Endothelial cell of umbilical vein (primary cell): ENCODE measurements around the gene ARHGEF28. TPM values are rescaled to one million over a fixed set of nuclear protein-coding genes. Genes with fewer than 3 reads are reported as not detected.

Experiments
- BruUV-seq: library from RNA; stranded (reverse); fragments of 400-500 nt; replicated peaks from 2 replicates; lab custom pipeline; 2021; lab: Mats Ljungman, UMichigan
- CTCF ChIA-PET: fragments of 300-600, 350-600 bp; sonication (Branson Sonifier 250); formaldehyde crosslinking; loops from one replicate; lab custom pipeline; 2021; ENCODE audit warnings: antibody characterized with exemption, inconsistent platforms; lab: Charles Lee
- POLR2A ChIA-PET: fragments of 300-600, 350-600 bp; sonication (Branson Sonifier 250); formaldehyde crosslinking; loops from one replicate; lab custom pipeline; 2021; ENCODE audit warnings: antibody characterized with exemption, inconsistent platforms; lab: Charles Lee
- DNase-seq: peaks from one replicate; pipeline ENCODE4 v3.0.0-alpha.2; 2011; ENCODE audit warnings: low read depth, low spot score
- FAIRE-seq: peaks from 2 replicates; lab custom pipeline; 2011; peaks lifted over from hg19 to GRCh38; lab: Jason Lieb, UNC
- H2AFZ ChIP-seq: 2 replicates; pipeline ENCODE4 v1.6.0; 2012; ENCODE audit warnings: low read depth, low read length, control low read depth, inconsistent platforms
- H3K27ac ChIP-seq: 2 replicates; pipeline ENCODE4 v1.5.1; 2011; ENCODE audit warnings: low read depth, mild to moderate bottlenecking, control low read depth, low read length, moderate library complexity; ENCODE audit not compliant: insufficient read depth
- H3K27me3 ChIP-seq, 2 experiments: 2 replicates each; pipeline versions ENCODE4 v1.6.0 to v1.6.1; 2011; ENCODE audit warnings: low read length in 2 of 2, mixed read lengths in 1 of 2; ENCODE audit not compliant: control insufficient read depth in 2 of 2, insufficient read depth in 2 of 2
- H3K36me3 ChIP-seq, 2 experiments: 2 replicates in 1 of 2; 3 replicates in 1 of 2; pipeline ENCODE4 v1.5.1; 2011; ENCODE audit warnings: low read length in 2 of 2, mild to moderate bottlenecking in 1 of 2, moderate library complexity in 1 of 2; ENCODE audit not compliant: control insufficient read depth in 2 of 2, insufficient read depth in 2 of 2; ENCODE audit errors: extremely low read depth in 1 of 2
- H3K4me1 ChIP-seq: 3 replicates; pipeline ENCODE4 v1.5.1; 2011; ENCODE audit warnings: mild to moderate bottlenecking, low read length; ENCODE audit not compliant: control insufficient read depth, insufficient read depth; ENCODE audit errors: extremely low read depth
- H3K4me2 ChIP-seq: 2 replicates; pipeline ENCODE4 v1.6.1; 2011; ENCODE audit warnings: low read length, control low read depth, mixed read lengths; ENCODE audit not compliant: insufficient read depth
- H3K4me3 ChIP-seq, 3 experiments: fragments of 200-600 bp in 1 of 3; sonication (generic), shearing (Covaris generic) in 1 of 3; replicated peaks in 1 of 3; 2 replicates each; pipeline ENCODE4 v1.5.1; 2011 to 2016; ENCODE audit warnings: control low read depth in 3 of 3, low read length in 3 of 3, mild to moderate bottlenecking in 2 of 3, inconsistent platforms in 1 of 3, low read depth in 1 of 3, moderate library complexity in 1 of 3; ENCODE audit not compliant: insufficient read depth in 1 of 3
- H3K79me2 ChIP-seq: 2 replicates; pipeline ENCODE4 v1.6.0; 2012; ENCODE audit warnings: low read length, inconsistent platforms; ENCODE audit not compliant: control insufficient read depth, insufficient read depth
- H3K9ac ChIP-seq: replicated peaks from 2 replicates; pipeline ENCODE3; 2011; ENCODE audit warnings: low read length, control low read depth; ENCODE audit not compliant: insufficient read depth; ENCODE audit errors: extremely low read depth
- H3K9me1 ChIP-seq: replicated peaks from 3 replicates; pipeline ENCODE4 v1.6.0; 2011; ENCODE audit warnings: mild to moderate bottlenecking, low read length; ENCODE audit not compliant: control insufficient read depth, insufficient read depth; ENCODE audit errors: extremely low read depth
- H3K9me3 ChIP-seq: replicated peaks from 2 replicates; pipeline ENCODE4 v1.5.1; 2012; ENCODE audit warnings: low read length, inconsistent platforms; ENCODE audit not compliant: control insufficient read depth, insufficient read depth
- H4K20me1 ChIP-seq: replicated peaks from 2 replicates; pipeline ENCODE3; 2011; ENCODE audit warnings: mild to moderate bottlenecking, low read length; ENCODE audit not compliant: control insufficient read depth, insufficient read depth; ENCODE audit errors: extremely low read depth
- CTCF ChIP-seq, 2 donors: IDR thresholded peaks; 1 replicate in 1 of 2; 2 replicates in 1 of 2; pipeline ENCODE4 v1.5.1; 2011; ENCODE audit warnings: low read length in 2 of 2, mild to moderate bottlenecking in 2 of 2, moderate library complexity in 2 of 2, control low read depth in 1 of 2, inconsistent platforms in 1 of 2, low read depth in 1 of 2; ENCODE audit not compliant: insufficient read depth in 1 of 2; ENCODE audit errors: extremely low read depth in 1 of 2
- EZH2 ChIP-seq: IDR thresholded peaks from 2 replicates; pipeline ENCODE4 v1.6.1; 2012; ENCODE audit warnings: borderline replicate concordance, low read depth, mild to moderate bottlenecking, moderate library complexity, low read length, inconsistent platforms; ENCODE audit not compliant: severe bottlenecking
- FOS ChIP-seq: IDR thresholded peaks from 2 replicates; pipeline ENCODE4 v1.6.1; 2011; ENCODE audit warnings: mild to moderate bottlenecking, low read length, moderate library complexity, borderline replicate concordance; ENCODE audit not compliant: insufficient read depth
- GATA2 ChIP-seq: IDR thresholded peaks from 2 replicates; pipeline ENCODE4 v1.7.0; 2011; ENCODE audit warnings: low read depth, mild to moderate bottlenecking, moderate library complexity, mixed read lengths, low read length; ENCODE audit not compliant: insufficient read length, insufficient read depth
- JUN ChIP-seq: IDR thresholded peaks from 2 replicates; pipeline ENCODE4 v1.6.1; 2011; ENCODE audit warnings: borderline replicate concordance, low read depth; ENCODE audit not compliant: insufficient read length, insufficient read depth
- MYC ChIP-seq: IDR thresholded peaks from one replicate; pipeline ENCODE4 v1.6.1; 2011; ENCODE audit warnings: mild to moderate bottlenecking, low read depth, low read length
- POLR2A ChIP-seq: IDR thresholded peaks from 2 replicates; pipeline ENCODE4 v1.6.1; 2012; ENCODE audit warnings: low read depth, mild to moderate bottlenecking, control low read depth, low read length
- POLR2AphosphoS5 ChIP-seq: IDR thresholded peaks from 2 replicates; pipeline ENCODE4 v1.6.1; 2012; ENCODE audit warnings: low read depth, mild to moderate bottlenecking, control low read depth, low read length, moderate library complexity; ENCODE audit not compliant: insufficient read depth
- dilution Hi-C: fragments of 300-500 bp; cut with MboI; formaldehyde crosslinking; loops from one replicate; pipeline ENCODE4 v1.15.0; 2019; ENCODE audit warnings: low sequenced_read_pairs; ENCODE audit not compliant: extremely low pct_ligation_motif_present
- intact Hi-C: fragments of 100-400 bp; cut with micrococcal nuclease; formaldehyde crosslinking; loops from one replicate; pipeline ENCODE4 v1.10.0; 2022
- polyA plus RNA-seq, 4 experiments: library from polyadenylated mRNA; depleted of rRNA in 3 of 4; stranded (reverse) in 3 of 4; unstranded in 1 of 4; fragments of >200 nt; gene quantifications; 2 replicates each; pipeline versions ENCODE4 v1.2.1 to v1.2.3, GENCODE V29; 2011 to 2012; ENCODE audit warnings: missing spikeins in 1 of 4
- total RNA-seq: library from RNA; stranded (reverse); gene quantifications from 2 replicates; pipeline ENCODE4 v1.2.3, GENCODE V29; 2021
- TF ChIP-seq, protein P1 (sequence below): IDR thresholded peaks from 2 replicates; pipeline ENCODE4 v1.6.1; 2011; ENCODE audit not compliant: insufficient read depth, insufficient read length

Gene ARHGEF28
- total and polyA plus RNA-seq, 2 donors (not counting 3 experiments of a cell fraction or from before 2014, with no cell fraction given) = 29.5 to 108 TPM

- Histone ChIP-seq H3K4me3 (no peak overlapping the region), H3K4me2 (peak overlapping the region; percentile 78), H2AFZ (no peak overlapping the region), H3K9ac (peak overlapping the region; percentile 10), H4K20me1 (no peaks in the 10 kb centered on the region), H3K27ac (peak overlapping the region; percentile 48), H3K36me3 (peaks cover 10 to 19% of the 10 kb centered on the region in 2 experiments), H3K27me3 (no peaks in the 10 kb centered on the region), H3K9me3 (no peaks in the 10 kb centered on the region), H3K79me2 (peaks cover 68% of the 10 kb centered on the region), H3K4me1 (peaks cover 63% of the 10 kb centered on the region), H3K9me1 (no peaks in the 10 kb centered on the region)
- peak; percentile 51 for TF ChIP-seq POLR2A
- peak; percentile 2 for TF ChIP-seq POLR2AphosphoS5
- TF ChIP-seq GATA2 = peak; percentile 13
- TF ChIP-seq, protein P1, sequence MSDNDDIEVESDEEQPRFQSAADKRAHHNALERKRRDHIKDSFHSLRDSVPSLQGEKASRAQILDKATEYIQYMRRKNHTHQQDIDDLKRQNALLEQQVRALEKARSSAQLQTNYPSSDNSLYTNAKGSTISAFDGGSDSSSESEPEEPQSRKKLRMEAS = no peak
- intact Hi-C loops (loop anchor here (2.0 to 5.0 kb wide), 3 partner anchors 25 to 122 kb away; partner anchors contain the start of gene ARHGEF28), dilution Hi-C loops (no loop called here)
- POLR2A ChIA-PET = interaction anchor here (2.1 kb wide), 1 partner anchor 25 kb away, joined by 6 read pairs; no protein-coding TSS in a partner anchor
- peak; percentile 66 for DNase-seq
- FAIRE-seq = peak; percentile 44
- CTCF ChIA-PET = interaction anchor here (1.1 to 3.4 kb wide), 8 partner anchors 10 to 158 kb away, joined by 3 to 21 read pairs (median 12); no protein-coding TSS in a partner anchor
- no TSS peak for BruUV-seq
Observed at GRCh38 chr5:73749485-73750270, 123.7 kb downstream of the ARHGEF28 start.

- no peak for FAIRE-seq
- Histone ChIP-seq H3K36me3 (peaks cover 10 to 19% of the 10 kb centered on the region in 2 experiments), H3K79me2 (peaks cover 66% of the 10 kb centered on the region), H3K27ac (no peak overlapping the region), H3K4me1 (peaks cover 46% of the 10 kb centered on the region), H2AFZ (no peak overlapping the region), H3K27me3 (no peaks in the 10 kb centered on the region), H4K20me1 (no peaks in the 10 kb centered on the region), H3K9me3 (no peaks in the 10 kb centered on the region), H3K9ac (no peak overlapping the region), H3K9me1 (no peaks in the 10 kb centered on the region), H3K4me2 (no peak overlapping the region), H3K4me3 (no peak overlapping the region)
- no TSS peak for BruUV-seq
- no peak for DNase-seq
- POLR2A ChIA-PET = interaction anchor here (0.6 kb wide), 1 partner anchor 77 kb away, joined by 3 read pairs; no protein-coding TSS in a partner anchor
- intact Hi-C loops = no loop called here
- dilution Hi-C loops = no loop called here
- TF ChIP-seq FOS (no peak), POLR2AphosphoS5 (no peak), CTCF (IDR thresholded peaks at IDR 0.05; ENCODE audit: extremely low read depth in 1 of 2, insufficient read depth in 1 of 2, low read depth in 1 of 2, low read length in 2 of 2) (no peak), GATA2 (no peak), POLR2A (no peak), JUN (no peak), MYC (no peak), EZH2 (no peak)
- TF ChIP-seq, protein P1 = no peak
- CTCF ChIA-PET = interaction anchor here (0.9 kb wide), 1 partner anchor 160 kb away, joined by 5 read pairs; no protein-coding TSS in a partner anchor
Observed at GRCh38 chr5:73751254-73751914, 125.4 kb downstream of the ARHGEF28 start.
